Upper lobe of left lung (tissue), 6 donors: Measurements from ENCODE around the gene CARMIL1. TPM values are rescaled to one million over a fixed set of nuclear protein-coding genes. Genes with fewer than 3 reads are reported as not detected.

ENCODE experiments used
- ATAC-seq, 2 donors: fragments of 200-7000 bp; cut with Tn5 transposase; one replicate each; pipeline ENCODE4 v1.9.1; 2022; ENCODE audit warnings: mild to moderate bottlenecking in 2 of 2, moderate library complexity in 2 of 2; ENCODE audit not compliant: low FRiP score in 2 of 2
- DNase-seq, 2 donors: peaks; one replicate each; pipeline ENCODE4 v3.0.0-alpha.2; 2019 to 2020
- H3K27ac ChIP-seq, 4 donors: fragments of 200-600 bp; sonication (generic); one replicate each; pipeline ENCODE4 v1.5.1; 2016 to 2019
- H3K27me3 ChIP-seq, 4 donors: fragments of 200-600 bp; sonication (generic); one replicate each; pipeline ENCODE4 v1.5.1; 2017 to 2019
- H3K36me3 ChIP-seq, 4 donors: fragments of 200-600 bp; sonication (generic); one replicate each; pipeline ENCODE4 v1.5.1; 2016 to 2019
- H3K4me1 ChIP-seq, 4 donors: fragments of 200-600 bp; sonication (generic); one replicate each; pipeline ENCODE4 v1.5.1; 2018 to 2019
- H3K4me3 ChIP-seq, 4 donors: fragments of 200-600 bp; sonication (generic); one replicate each; pipeline ENCODE4 v1.5.1; 2017 to 2019; ENCODE audit warnings: mild to moderate bottlenecking in 2 of 4, moderate library complexity in 1 of 4
- H3K9me3 ChIP-seq, 4 donors: fragments of 200-600 bp; sonication (generic); one replicate each; pipeline ENCODE4 v1.5.1; 2018 to 2019
- EP300 ChIP-seq, 4 donors: sonication (generic); formaldehyde crosslinking; IDR thresholded peaks; one replicate each; pipeline ENCODE4 v1.5.1; 2017; ENCODE audit warnings: antibody characterized with exemption in 4 of 4, control low read depth in 2 of 4
- POLR2A ChIP-seq, 4 donors: fragments of 450-650 bp; IDR thresholded peaks; one replicate each; pipeline ENCODE4 v1.5.1; 2016 to 2017; ENCODE audit warnings: antibody characterized with exemption in 4 of 4, mild to moderate bottlenecking in 2 of 4
- POLR2AphosphoS5 ChIP-seq, 2 donors: sonication (generic); formaldehyde crosslinking; IDR thresholded peaks; one replicate each; pipeline ENCODE4 v1.5.1; 2017; ENCODE audit warnings: antibody characterized with exemption in 2 of 2
- WGBS, 2 donors: methylation state at CpG; one replicate each; pipeline ENCODE4 v1.1.5; 2017 to 2018; 5-methylcytosine and 5-hydroxymethylcytosine counted together
- total RNA-seq, 6 donors: library from RNA; depleted of rRNA in 4 of 6; stranded (reverse); fragments of >200 nt in 4 of 6; gene quantifications; one replicate each; pipeline versions ENCODE4 v1.1.0 to v1.2.1, GENCODE V29; 2016 to 2021
- TF ChIP-seq, protein P1 (sequence below), 6 experiments: fragments of 450-650 bp in 4 of 6; fragments of 200-600 bp in 2 of 6; sonication (generic) in 2 of 6; IDR thresholded peaks; one replicate each; pipeline ENCODE4 v1.5.1; 2016 to 2019; ENCODE audit warnings: antibody characterized with exemption in 6 of 6
- donor health status: DM: no; HTN: no; CAD: no; lungs with moderate emphysema.
- donor health status: DM: no; HTN: yes; CAD: no; lungs with severe emphysema.

The CARMIL1 gene
- total RNA-seq, 6 donors from 2014 or later, result 19.8 to 78.6 (median 44.9) TPM

DNA sequence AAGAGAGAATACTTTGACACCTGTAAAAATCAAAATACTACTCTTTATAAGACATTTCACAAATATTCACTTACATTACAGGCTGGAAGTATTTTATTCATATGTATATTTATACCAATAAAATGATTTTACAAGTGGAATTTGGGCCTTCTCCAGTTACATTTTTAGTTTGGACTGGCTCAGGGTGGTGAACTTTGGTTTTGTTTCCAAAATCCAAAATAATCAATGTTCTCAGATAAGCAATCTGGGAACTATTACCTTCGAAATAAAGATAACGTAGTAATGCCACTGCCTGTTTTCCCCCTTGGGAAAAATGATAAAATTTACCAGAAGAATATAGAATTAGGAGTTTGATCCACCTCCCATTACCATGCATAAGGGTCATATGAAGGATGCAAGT is 341.2 kb downstream of the CARMIL1 start:
- Histone ChIP-seq H3K9me3 (no peaks in the 10 kb centered on the region), H3K27ac (no peak overlapping the region), H3K36me3 (no peaks in the 10 kb centered on the region), H3K27me3 (no peaks in the 10 kb centered on the region), H3K4me1 (no peaks in the 10 kb centered on the region), H3K4me3 (no peak overlapping the region)
- WGBS, 2 donors, result 78 to 91% methylated on average over 2 of the region's 2 CpGs
- TF ChIP-seq, protein P1, sequence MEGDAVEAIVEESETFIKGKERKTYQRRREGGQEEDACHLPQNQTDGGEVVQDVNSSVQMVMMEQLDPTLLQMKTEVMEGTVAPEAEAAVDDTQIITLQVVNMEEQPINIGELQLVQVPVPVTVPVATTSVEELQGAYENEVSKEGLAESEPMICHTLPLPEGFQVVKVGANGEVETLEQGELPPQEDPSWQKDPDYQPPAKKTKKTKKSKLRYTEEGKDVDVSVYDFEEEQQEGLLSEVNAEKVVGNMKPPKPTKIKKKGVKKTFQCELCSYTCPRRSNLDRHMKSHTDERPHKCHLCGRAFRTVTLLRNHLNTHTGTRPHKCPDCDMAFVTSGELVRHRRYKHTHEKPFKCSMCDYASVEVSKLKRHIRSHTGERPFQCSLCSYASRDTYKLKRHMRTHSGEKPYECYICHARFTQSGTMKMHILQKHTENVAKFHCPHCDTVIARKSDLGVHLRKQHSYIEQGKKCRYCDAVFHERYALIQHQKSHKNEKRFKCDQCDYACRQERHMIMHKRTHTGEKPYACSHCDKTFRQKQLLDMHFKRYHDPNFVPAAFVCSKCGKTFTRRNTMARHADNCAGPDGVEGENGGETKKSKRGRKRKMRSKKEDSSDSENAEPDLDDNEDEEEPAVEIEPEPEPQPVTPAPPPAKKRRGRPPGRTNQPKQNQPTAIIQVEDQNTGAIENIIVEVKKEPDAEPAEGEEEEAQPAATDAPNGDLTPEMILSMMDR (IDR thresholded peaks at IDR 0.05), result no peak
- no peak for TF ChIP-seq EP300 (IDR thresholded peaks at IDR 0.05)
- no peak for TF ChIP-seq POLR2AphosphoS5 (IDR thresholded peaks at IDR 0.05)
- TF ChIP-seq POLR2A (IDR thresholded peaks at IDR 0.05), result no peak
- no peak for ATAC-seq
- no peak for DNase-seq

DNA sequence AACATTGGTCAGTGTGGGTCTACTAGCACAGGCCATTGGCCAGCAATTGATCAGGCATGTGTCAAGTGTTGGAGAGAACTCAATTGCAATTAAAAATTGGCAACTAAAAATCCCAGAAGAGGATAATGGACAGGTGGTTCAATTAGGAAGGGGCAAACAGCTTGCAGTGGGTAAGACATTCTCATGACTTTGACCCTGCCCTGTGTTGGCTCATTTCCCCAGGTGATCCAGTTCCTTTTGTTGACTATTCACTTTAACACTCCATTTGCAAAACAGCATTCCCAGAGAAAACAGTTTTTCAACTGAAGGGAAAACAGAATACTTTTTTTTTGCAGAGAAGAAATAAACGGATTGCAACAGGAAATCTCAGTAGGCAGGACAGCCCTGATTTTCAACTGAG is 343.9 kb downstream of the CARMIL1 start:
- Histone ChIP-seq H3K36me3 (no peaks in the 10 kb centered on the region), H3K27me3 (no peaks in the 10 kb centered on the region), H3K9me3 (no peaks in the 10 kb centered on the region), H3K4me3 (no peak overlapping the region), H3K27ac (no peak overlapping the region), H3K4me1 (no peaks in the 10 kb centered on the region)
- 30 to 57% methylated on average over 1 of the region's 1 CpG for WGBS, 2 donors
- ATAC-seq, result no peak
- no peak for DNase-seq
- TF ChIP-seq POLR2AphosphoS5 (IDR thresholded peaks at IDR 0.05) (no peak), POLR2A (IDR thresholded peaks at IDR 0.05) (no peak), EP300 (IDR thresholded peaks at IDR 0.05) (no peak)
- TF ChIP-seq, protein P1 (IDR thresholded peaks at IDR 0.05), result no peak

DNA sequence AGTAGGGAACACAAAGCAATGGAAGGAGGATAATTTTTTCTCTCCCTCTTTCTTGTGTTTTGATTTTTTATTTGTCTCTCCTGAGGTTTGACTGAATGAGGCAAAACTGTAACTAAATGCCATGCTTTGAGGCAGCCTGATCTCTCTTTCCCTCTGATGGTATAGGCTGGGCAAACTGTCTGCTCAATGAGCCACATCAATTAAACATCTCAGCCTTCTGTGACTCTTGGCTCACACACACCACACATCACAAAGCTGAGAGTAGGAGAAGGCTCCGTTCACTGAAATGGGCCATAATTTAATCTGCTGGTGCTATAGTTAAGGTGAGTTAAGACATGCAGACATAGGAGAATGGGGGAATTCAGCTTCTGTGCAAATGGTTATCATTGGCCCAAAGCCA is 344.7 kb downstream of the CARMIL1 start:
- ATAC-seq (no peak), DNase-seq (no peak)
- TF ChIP-seq POLR2AphosphoS5 (IDR thresholded peaks at IDR 0.05) (no peak), EP300 (IDR thresholded peaks at IDR 0.05) (no peak)
- TF ChIP-seq, protein P1 (IDR thresholded peaks at IDR 0.05), result no peak
- 75 to 77% methylated on average over 1 of the region's 1 CpG for WGBS, 2 donors
- Histone ChIP-seq H3K27me3 (no peaks in the 10 kb centered on the region), H3K36me3 (no peaks in the 10 kb centered on the region), H3K4me3 (no peak overlapping the region), H3K9me3 (no peaks in the 10 kb centered on the region), H3K27ac (no peak overlapping the region), H3K4me1 (no peaks in the 10 kb centered on the region)

DNA sequence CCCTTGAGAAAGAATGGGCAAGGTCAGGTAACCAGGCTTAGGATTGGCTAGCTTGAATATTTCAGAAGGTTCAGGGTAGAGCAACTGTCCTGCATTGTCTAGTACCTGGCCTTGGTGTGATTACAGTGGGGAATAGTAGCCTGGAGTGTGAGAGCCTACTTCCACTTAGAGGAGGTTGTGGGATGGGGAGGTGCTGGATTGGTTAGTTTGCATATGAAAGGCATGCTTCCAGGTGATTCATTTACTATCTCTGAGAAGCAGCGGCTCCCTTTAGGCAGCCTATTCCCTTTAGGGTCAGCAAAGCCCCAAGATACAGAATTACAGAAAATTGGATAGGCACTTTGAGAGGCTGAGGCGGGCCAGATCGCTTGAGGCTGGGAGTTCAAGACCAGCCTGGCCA is 347.8 kb downstream of the CARMIL1 start:
- H3K27ac ChIP-seq, result no peak overlapping the region
- H3K36me3 ChIP-seq, result no peaks in the 10 kb centered on the region
- no peaks in the 10 kb centered on the region for H3K9me3 ChIP-seq
- DNase-seq (no peak), ATAC-seq (no peak)
- no peaks in the 10 kb centered on the region for H3K4me1 ChIP-seq
- WGBS, 2 donors, result 72 to 74% methylated on average over 3 of the region's 3 CpGs
- TF ChIP-seq POLR2A (IDR thresholded peaks at IDR 0.05) (no peak), EP300 (IDR thresholded peaks at IDR 0.05) (no peak), POLR2AphosphoS5 (IDR thresholded peaks at IDR 0.05) (no peak)
- TF ChIP-seq, protein P1 (IDR thresholded peaks at IDR 0.05), result no peak
- H3K4me3 ChIP-seq, result no peak overlapping the region
- no peaks in the 10 kb centered on the region for H3K27me3 ChIP-seq

DNA sequence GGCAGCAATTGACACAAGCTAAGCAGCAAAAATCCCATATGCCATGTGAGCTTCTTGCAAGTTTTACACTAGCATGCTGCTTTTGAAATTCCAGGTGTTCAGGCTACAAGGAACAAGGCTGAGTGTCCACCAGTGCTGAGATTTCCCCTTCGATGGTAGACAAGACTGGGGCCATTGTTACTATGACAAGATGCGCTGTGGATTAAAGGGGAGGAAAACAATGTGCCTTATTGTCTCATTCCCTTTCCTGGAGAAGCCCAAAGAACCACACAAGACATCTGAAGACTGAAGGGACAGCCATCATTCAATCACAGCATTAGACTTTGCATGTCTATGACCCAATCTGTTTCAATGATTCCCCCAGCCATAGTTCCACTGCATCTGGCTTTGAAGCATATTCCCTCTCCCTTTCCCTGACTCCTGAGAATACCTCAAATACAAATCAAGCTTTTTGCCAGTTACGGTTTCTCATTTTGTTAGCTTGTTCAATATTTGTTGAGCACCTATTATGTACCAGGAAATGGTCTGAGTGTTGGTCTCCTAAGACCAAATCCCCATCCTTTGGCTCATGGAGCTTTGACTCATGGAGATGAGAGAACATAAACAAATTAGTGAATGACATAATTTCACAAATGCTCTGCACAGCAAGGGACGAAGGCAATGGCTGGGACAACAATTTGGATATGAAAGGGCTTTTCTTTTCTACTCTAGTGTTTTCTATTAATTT is 349.5 kb downstream of the CARMIL1 start:
- WGBS, 2 donors, result 81 to 82% methylated on average over 4 of the region's 4 CpGs
- Histone ChIP-seq H3K4me3 (no peak overlapping the region), H3K27ac (no peak overlapping the region), H3K9me3 (no peaks in the 10 kb centered on the region), H3K36me3 (no peaks in the 10 kb centered on the region), H3K4me1 (no peaks in the 10 kb centered on the region), H3K27me3 (no peaks in the 10 kb centered on the region)
- no peak for TF ChIP-seq POLR2AphosphoS5 (IDR thresholded peaks at IDR 0.05)
- no peak for TF ChIP-seq EP300 (IDR thresholded peaks at IDR 0.05)
- TF ChIP-seq POLR2A (IDR thresholded peaks at IDR 0.05), result no peak
- TF ChIP-seq, protein P1 (IDR thresholded peaks at IDR 0.05), result no peak
- ATAC-seq, result no peak
- DNase-seq, result no peak
